NCI-H1436 (cell line): Measurements from ENCODE around the gene OR52J3.
A peak's percentile ranks its signal among the peaks of the same experiment; 100 is the strongest.
"Not testable (repeated sequence)": the region's sequence is repeated elsewhere in the genome, so short reads cannot be mapped to it uniquely, and the experiment has no call there.

Experiments used
- DNase-seq: peaks from one replicate; lab custom pipeline; 2025; lab: John Stamatoyannopoulos, UW

Gene OR52J3

DNA sequence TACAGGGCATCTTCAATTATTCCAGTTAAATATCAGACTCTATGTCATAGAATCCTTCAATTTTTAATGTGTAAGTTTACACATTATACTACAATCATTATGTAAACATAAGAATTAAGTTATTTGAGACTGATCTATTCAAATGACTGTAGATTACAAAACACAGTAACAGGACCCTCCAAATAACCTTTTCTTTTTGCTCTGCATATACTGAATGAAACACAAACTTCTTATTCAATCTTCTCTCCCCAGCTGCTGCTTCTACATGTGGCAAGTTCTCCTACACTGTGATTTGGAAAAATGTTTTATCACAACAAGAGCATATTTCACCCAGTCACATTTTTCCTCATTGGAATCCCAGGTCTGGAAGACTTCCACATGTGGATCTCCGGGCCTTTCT is at the start of gene OR52J3:
TSS of gene OR52J3 (plus strand) at position 301 of the 400 bp plus-strand sequence. CDS start at position 301, 0 bp downstream.
- no peak for DNase-seq

DNA sequence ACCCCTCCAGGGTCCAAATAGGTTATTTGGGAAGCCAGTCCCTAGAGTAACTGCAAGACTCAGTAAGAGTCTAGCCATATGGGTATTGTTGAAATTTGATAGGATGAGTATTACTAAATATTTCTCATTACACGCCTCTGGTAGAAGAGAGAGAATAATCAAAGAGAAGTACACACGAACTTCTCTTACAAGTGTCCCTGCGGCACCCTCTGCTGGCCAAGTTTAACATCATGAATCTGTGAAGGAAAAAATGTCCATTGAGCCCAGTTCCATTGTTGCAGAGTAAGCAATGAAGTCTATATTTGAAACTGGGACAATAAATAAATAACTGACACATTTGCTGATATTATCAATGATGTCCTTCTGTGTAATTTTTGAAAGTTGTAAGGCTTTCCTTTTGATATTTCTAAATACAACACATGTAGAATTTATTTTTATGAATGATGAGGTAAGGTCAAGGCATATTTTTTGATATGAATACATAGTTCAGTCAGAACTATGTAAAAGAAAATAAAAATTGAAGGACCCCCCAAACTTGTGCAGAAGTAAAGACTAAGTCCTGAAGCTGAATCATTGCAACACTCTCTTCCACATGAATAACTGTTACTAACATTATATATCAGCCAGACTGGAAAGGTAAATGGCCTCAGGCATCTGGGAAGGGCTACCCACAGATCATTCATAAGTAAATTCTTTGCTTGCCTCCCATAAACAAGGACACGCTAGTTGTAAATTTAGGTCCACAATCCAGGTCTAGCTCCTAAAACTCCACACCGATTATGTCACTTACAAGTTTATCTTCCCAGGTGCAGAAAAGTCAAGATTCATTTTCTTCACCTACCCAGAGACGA is 41.7 kb upstream of the OR52J3 start:
- DNase-seq = peak; percentile 53

DNA sequence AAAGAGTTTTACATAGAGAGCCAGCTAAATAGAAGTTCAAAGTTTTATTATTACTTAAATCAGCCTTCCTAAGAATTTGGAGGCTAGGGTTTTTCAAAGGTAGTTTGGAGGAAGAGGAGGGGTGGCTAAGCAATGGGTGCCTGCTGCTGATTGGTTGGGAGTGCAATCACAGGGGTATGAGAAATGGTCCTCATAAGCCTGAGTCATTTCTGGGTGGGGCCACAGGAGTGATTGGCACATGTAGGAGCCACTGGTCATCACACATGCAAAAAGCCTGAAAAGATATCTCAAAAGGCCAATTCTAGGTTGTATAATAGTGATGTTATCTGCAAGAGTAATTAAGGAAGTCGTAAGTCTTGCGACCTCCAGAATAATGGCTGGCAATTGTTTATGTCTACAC is 38.8 kb upstream of the OR52J3 start:
- no peak for DNase-seq

DNA sequence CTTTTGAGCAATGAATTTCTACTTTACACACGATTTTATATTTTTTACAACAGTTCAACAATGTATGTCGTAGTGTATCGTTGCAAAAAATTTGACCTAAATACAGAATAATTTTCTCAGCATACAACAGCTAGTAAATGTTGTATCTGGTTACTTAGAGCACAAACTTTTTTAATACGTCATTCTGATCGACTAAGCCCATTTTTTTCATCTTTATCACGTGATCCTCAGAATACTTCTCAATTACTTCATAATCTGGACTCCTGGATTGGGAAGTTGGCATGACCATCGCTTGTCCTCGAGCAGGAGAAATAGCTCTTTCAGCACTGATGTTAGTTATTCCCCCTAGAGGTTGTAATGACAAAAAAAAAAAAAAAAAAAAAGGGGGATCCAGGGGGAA is 35.1 kb upstream of the OR52J3 start:
- no peak for DNase-seq

DNA sequence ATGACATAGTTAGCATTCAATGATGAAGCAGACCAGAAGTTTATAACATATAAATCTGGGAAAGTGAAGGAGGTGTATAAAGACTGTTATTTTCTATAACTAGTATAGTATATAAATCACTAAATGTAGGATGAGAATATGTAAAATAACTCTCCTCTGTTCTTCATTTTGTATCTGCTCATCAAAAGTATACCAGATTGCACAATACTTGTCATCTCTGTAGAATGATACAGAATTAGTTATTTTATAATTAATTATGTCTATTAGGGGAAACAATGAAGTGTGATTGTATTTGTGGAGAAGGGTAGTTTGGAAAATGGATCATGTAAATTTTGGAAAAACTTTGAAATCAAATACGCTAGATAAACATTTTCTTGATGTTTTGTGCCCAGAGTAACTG is 33.3 kb upstream of the OR52J3 start:
- DNase-seq = no peak

DNA sequence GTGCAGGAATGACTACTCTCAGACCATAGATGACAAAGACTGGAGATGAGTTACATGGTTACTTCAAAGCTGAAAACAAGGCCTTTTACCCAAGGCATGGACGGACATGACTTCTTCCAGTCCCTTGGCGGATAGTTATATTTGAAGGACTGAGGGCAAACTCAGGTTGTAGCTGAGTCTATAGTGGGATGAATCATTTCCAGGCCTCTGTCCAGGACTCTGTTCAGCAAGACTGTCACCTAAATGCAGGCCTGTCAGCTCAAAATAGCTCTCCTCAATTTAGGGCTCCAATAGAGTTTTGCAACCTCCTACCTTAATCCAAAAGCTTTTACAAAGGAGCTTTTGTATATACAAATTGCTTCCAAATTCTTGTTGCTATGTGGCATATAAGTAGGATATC is 24.3 kb upstream of the OR52J3 start:
- no peak for DNase-seq

DNA sequence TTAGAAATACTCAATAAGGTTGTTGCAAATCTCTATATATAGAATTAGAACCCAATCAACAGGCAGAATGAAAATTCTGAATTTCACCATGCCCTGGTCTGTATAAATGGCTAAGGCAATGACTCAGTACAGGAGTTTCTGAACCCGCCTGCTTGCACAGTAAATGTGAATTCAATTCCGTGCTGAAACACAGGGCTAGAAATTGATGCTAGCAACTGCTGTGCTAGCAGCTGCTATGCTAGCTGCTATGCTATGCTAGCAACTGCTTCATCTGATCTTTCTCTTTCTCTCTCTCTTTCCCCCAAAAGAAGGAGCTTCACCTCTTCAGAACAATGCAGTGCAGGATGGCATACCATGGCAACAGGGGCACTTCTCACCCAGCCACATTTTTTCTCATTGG is 9.7 kb upstream of the OR52J3 start:
- DNase-seq = no peak

DNA sequence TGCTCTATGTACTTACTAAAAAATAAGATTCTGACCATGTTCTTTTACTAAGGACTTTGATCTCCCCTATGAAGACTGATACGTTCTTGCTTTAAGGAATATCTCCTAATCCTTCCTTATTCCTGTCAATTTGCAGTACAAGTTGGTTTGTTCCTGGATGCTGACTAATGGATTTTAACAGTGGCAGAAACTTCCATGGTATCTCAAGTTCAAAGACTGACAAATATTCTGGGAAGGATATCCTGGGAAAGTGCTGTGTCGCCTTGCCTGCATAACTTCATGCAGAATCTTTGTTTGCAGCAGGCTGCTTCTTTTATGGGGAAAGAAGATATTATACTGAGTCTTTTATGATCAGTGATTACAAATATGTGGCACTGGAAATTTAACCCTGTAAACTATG is 8.4 kb upstream of the OR52J3 start:
- no peak for DNase-seq

DNA sequence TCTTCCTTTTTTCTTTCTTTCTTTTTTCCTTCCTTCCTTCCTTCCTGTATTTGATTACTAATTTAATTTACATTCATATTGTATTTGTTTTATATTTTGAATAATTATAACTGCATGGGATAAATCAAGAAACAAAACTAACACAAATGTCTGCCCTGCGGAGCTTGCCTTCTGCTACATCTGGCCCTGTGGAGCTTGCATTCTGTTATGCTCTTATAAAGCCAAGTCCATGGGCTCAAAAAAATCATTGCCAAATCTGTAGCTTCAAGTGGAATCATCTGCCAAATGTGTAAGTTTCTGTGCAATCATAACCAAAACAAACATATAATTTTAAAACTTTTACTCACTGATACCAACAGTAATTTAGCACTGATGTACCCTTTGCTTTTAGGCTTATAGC is 8.0 kb upstream of the OR52J3 start:
- no peak for DNase-seq

DNA sequence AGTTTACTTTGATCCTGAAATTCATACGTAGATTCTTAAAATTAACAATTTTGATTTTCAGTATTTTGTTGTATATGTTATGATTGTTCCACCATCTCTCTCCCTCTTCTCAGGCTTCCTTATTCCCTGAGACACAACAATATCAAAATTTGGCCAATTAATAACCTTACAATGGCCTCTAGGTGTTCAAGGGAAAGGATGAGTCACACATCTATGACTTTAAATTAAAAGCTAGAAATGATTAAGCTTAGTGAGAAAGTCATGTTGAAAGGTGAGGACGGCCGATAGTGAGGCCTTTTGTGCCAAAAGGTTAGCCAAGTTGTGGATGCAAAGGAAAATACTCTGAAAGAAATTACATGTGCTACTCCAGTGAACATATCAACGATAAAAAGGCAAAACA is 5.5 kb upstream of the OR52J3 start:
- DNase-seq = no peak

DNA sequence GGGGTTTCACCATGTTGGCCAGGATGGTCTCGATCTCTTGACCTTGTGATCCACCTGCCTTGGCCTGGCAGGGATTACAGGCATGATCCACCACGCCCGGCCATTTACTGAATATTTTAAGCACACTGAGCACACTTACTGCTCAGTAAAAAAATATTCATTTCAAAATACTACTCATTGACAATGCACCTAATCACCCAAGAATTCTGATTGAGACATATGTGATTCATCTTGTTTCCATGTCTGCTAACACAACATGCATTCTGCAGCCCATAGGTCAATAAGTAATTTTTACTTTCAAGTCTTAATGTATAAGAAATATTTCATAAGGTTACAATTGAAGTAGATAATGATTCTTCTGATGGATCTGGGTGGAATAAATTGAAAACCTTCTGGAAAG is 4.2 kb upstream of the OR52J3 start:
- DNase-seq = no peak

DNA sequence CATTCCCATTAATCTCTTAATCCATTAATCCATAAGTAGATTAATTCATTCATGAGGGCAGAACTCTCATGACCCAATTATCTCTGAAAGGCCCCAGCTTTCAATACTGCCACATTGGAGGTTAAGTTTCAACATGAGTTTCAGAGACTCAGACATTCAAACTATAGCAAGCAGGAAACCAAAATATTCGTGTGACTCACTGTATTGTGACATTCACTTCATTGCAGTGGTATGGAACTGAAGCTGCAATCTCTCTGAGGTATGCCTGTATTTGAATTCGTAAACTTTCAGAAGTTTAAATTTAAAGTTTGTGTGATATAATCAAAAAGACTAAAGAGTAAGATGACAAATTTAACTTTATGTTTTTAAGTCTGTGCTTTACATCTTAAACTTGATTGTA is 2.9 kb upstream of the OR52J3 start:
- DNase-seq = no peak

DNA sequence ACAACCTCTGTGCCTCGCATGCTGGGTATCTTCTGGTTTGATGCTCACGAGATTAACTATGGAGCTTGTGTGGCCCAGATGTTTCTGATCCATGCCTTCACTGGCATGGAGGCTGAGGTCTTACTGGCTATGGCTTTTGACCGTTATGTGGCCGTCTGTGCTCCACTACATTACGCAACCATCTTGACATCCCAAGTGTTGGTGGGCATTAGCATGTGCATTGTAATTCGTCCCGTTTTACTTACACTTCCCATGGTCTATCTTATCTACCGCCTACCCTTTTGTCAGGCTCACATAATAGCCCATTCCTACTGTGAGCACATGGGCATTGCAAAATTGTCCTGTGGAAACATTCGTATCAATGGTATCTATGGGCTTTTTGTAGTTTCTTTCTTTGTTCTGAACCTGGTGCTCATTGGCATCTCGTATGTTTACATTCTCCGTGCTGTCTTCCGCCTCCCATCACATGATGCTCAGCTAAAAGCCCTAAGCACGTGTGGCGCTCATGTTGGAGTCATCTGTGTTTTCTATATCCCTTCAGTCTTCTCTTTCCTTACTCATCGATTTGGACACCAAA is 516 bp downstream of the OR52J3 start:
- no peak for DNase-seq

DNA sequence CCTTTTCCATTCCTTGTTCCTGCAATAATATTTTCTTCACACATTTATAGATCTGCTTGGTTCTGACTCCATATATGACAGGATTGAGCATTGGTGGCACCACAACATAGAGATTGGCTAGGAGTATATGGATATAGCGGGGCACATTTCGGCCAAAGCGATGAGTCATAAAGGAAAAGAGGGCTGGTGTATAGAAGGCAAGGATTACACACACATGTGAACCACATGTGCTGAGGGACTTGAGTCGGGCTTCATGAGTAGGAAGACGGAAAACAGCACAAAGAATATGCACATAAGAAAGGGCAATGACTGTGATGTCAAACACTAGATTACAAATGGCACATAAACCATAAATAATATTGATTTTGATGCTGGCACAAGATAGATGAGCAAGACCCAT is 12.4 kb downstream of the OR52J3 start:
- DNase-seq = not testable (repeated sequence)

DNA sequence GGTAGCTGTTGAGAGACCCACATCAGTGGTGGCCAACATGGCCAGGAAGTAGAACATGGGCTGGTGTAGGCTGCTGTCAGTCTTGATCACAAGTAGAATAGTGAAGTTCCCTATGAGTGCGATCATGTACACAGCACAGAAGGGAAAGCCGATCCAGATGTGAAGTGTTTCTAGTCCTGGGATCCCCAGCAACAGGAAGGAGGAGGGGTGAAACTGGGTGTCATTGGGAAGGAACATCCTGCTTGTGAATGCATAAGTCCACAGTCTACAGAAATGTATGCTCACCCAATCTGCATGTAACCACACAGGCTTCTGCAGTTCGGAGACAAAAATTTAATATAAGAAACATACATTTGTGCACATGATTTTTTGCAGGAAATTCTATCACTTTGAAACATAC is 13.1 kb downstream of the OR52J3 start, which contains the start of gene OR52E2:
TSS of gene OR52E2 (minus strand) at position 237 of the 400 bp plus-strand sequence. CDS start at position 237, 0 bp downstream.
- DNase-seq = no peak

DNA sequence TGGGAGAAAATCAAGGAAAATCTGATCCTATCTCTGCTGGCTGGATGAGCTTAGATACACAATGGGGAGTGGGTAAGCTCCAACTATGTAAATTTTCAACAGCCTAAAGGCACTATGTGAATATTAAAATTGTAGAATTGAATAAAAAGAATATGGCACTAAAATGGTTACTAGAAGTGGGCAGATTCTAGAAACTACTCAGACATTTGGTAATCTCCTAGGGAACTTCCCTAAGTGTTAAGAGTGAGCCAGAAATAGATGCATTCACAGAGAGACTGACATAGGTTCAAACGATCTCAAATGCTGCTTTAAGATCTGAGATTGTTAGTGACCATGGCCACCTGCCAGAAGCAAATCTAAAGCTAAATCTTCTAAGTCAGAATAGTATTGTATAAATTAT is 18.7 kb downstream of the OR52J3 start:
- DNase-seq = no peak

DNA sequence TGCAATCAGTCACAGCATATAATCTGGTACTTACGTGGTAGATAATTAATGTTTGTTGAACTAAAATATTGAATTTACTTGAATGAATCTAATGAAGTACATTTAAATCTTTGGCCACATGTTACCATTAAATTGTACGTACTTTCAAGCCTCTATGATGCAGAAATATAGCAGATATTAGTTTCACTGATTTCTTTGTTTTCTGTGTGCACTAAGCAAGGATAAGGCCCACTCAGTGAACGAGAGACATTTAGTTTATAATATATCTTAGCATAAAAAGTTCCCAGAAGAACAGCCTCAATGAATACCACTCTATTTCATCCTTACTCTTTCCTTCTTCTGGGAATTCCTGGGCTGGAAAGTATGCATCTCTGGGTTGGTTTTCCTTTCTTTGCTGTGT is 22.9 kb downstream of the OR52J3 start, which contains the start of gene OR52E1:
TSS of gene OR52E1 (plus strand) at position 301 of the 400 bp plus-strand sequence.
- DNase-seq = no peak

DNA sequence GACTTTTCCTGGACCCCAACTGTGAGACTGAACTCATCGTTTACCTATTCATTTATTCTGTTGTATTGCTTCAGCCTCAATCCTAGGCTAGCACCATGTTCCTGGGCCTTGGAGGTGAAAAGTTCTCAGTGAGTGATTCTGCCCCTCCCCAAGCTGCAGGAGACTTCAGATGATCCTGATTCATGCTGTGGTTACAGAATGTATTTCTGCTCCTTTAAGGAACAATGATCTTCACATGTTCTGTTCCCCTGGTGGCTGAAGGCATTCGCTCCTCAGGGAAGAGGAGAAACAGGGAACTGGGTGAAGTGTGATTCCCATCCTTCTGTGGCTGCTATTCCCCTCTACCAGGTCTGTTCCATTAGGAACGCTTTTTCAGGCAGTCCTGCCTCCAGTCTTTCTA is 25.5 kb downstream of the OR52J3 start:
- no peak for DNase-seq

DNA sequence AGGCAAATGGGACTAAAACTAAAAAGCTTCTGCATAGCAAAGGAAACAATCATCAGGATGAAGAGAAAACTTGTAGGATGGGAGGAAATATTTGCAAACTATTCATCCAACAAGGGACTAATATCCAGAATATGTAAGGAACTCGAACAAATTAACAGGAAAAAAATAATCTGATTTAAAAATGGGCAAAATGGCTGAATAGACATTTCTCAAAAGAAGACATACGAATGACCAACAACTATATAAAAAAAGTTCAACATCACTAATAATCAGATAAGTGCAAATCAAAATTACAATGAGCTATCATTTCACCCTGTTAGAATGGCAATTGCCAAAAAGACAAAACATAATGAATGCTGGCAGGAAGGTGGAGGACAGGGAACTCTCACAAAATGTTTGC is 35.1 kb downstream of the OR52J3 start:
- no peak for DNase-seq

DNA sequence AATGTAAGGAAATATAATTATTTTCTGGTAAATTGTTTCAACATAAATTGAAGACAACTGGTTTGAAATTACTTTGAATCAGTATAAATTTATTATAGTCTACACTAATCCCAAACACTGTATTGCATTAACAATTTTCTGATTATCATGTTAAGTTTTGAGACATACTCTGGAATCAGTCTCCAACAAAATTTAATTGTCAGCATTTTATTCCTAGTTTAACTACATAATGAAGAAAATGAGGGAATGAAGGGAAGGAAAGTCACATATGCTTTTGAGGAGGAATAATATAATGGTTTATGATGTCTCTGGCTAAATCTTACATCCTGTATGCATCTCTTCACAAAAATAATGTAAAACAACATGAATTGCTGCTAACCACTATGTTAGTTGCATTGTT is 37.3 kb downstream of the OR52J3 start:
- no peak for DNase-seq

DNA sequence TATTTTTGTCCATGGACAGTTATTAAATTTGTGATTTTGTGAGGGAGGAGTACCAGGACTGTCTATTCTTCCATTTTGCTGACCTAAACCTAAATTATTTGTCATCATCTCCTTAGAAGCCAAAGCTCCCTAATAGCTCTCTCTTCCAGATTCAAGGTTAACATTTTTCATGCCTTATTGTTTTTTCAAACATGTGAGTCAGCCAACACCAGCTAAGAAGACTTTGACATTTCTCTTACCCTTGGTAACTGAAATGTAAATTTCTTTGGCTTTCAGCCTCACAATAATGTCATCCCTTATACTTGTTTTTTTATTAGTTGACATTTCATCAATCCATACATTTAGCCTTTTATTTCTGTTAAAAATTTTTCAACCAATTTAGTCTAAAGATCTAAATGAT is 42.2 kb downstream of the OR52J3 start:
- DNase-seq = no peak

DNA sequence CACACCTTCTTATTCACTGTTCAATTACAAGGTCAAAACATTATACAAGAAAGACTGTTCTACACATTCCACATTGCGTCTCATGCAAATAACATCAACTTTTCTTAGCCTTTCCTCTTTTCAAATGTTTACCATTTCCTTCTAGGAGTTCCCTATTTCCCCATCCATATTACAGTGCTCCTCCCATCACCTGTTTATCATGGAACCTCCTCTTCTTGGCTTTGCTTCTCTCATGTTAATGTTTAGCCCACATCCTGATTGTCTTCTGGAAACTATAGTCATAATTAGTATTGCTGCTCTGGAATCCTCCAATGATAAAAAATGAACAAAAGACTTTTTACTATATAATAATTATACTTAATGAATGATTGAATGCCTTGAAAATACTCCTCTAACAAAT is 44.3 kb downstream of the OR52J3 start:
- DNase-seq = no peak

DNA sequence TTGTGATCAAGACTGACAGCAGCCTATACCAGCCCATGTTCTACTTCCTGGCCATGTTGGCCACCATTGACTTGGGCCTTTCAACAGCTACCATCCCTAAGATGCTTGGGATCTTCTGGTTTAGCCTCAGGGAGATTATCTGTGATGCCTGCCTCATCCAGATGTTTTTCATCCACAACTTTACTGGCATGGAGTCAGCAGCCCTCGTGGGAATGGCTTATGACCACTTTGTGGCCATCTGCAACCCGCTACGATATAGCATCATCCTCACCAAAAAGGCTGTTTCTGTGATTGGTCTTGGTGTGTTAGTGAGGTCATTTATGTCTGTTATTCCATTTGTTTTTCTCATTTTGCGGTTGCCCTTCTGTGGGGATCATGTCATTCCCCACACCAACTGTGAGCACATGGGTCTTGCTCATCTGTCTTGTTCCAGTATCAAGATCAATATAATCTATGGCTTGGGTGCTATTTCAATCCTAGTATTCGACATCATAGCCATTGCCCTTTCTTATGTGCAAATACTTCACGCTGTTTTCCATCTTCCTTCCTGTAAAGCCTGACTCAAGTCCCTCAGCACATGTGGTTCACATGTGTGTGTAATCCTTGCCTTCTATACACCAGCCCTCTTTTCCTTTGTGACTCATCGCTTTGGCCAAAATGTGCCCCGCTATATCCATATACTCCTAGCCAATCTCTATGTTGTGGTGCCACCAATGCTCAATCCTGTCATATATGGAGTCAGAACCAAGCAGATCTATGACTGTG is 46.7 kb downstream of the OR52J3 start:
- DNase-seq = no peak
